UCSD-AML1 (cell line): ENCODE measurements around the gene OPN4.
"Not testable (repeated sequence)": the region's sequence is repeated elsewhere in the genome, so short reads cannot be mapped to it uniquely, and the experiment has no call there.

ENCODE experiments used
- DNase-seq: peaks from one replicate; lab custom pipeline; 2025; ENCODE audit not compliant: unreplicated experiment; lab: John Stamatoyannopoulos, UW

The OPN4 gene, protein sequence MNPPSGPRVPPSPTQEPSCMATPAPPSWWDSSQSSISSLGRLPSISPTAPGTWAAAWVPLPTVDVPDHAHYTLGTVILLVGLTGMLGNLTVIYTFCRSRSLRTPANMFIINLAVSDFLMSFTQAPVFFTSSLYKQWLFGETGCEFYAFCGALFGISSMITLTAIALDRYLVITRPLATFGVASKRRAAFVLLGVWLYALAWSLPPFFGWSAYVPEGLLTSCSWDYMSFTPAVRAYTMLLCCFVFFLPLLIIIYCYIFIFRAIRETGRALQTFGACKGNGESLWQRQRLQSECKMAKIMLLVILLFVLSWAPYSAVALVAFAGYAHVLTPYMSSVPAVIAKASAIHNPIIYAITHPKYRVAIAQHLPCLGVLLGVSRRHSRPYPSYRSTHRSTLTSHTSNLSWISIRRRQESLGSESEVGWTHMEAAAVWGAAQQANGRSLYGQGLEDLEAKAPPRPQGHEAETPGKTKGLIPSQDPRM

DNA sequence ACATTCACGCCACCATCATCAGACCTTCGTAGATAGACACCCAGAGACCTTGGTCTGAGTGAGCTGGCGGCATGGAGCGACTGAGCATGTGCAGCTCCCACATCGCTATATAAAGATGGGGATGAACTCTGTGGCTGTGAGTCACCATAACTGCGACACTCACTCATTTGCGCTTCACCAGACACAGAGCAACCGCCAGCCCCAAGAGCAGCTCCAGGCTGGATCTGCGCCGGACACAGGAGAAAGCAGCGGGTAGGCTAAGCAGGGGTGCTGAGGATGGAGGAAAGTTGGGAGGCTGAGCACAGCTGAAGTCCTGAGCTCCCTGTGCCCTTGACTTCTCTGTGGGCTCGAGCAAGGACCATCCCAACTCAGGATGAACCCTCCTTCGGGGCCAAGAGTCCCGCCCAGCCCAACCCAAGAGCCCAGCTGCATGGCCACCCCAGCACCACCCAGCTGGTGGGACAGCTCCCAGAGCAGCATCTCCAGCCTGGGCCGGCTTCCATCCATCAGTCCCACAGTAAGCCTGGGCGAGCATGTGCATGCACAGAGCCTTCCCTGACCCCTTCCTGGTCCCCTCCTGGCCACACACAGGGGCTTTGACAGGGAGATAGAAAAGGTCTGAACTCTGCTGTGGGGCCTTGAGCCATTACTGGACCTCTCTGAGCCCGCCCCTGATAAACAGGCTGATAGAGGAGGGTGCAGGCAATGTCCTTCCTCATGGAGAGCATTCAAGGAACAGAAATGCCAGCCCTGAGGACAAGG is at the start of gene OPN4:
Gene OPN4 (plus strand): TSS at position 137 of the 762 bp plus-strand sequence. CDS start 237 bp downstream, at position 374.
- no peak for DNase-seq

DNA sequence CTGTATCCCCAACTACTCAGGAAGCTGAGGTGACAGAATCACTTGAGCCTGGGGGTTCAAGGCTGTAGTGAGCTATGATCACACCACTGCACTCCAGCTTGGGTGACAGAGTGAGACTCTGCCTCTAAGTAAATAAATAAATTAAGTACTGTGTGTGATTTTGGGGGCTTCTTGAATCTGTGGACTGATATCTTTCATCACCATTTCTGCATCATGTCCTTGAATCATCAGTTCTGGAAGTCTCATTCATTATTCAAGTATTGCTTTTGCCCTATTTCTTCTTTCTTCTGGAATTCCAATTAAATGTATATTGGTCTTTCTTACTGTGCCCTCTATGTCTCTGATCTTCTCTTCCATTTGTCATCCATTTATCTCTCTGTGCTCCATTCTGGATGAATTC is 46.7 kb upstream of the OPN4 start:
- no peak for DNase-seq

DNA sequence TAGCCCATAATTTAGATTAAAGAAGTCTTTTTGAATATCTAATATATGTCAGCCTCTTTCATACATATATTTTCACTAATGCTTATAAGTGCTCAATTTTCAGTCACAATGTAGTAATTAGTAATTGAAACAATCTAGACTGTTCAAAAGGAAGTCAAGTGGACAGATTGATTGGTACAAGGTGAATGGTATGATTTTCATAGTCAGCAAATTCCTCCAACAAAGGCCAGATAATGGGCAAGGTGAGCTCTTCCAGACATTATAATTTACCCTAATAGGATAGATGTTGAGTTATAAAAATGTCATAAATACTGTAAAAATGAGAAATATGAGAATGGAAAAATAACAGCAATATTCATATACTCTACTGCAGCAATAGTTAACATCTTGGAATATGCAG is 44.4 kb upstream of the OPN4 start:
- no peak for DNase-seq

DNA sequence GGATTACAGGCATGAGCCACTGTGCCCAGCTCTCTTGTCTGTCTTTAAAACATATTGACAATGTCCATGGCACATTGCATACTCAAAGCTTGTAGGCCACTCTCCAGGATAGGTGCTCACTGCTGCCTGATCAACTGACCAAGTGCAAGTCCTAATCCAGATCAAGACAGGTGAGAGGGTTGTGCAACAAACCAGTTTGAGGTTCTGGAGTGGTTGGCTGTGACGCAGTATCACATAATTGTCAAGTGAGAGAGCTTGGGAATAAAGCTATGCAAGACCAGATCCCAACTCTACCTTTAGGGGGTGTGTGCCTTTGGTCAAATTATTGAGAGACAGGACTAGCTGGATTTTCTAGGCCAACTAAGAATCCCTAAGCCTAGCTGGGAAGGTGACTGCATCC is 43.0 kb upstream of the OPN4 start:
- DNase-seq, result no peak

DNA sequence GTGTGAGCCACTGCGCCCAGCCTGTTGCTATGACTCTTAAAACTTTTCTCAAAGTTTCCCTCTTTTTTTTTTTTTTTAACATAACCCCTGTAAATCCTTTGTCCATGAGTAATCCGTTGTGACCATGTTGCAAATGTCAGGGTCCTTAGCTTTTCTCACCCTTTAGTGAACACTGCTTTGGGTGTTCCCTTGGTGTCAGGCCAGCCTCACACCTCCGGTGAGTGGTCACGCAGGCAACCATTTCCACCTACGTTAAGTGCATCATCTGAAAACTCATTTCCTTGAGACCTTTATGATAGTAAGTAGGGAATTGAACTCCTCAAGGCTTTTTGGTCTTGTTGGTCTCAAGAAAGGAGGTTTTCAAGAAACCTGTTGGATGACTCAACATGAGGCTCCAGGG is 41.3 kb upstream of the OPN4 start:
- no peak for DNase-seq

DNA sequence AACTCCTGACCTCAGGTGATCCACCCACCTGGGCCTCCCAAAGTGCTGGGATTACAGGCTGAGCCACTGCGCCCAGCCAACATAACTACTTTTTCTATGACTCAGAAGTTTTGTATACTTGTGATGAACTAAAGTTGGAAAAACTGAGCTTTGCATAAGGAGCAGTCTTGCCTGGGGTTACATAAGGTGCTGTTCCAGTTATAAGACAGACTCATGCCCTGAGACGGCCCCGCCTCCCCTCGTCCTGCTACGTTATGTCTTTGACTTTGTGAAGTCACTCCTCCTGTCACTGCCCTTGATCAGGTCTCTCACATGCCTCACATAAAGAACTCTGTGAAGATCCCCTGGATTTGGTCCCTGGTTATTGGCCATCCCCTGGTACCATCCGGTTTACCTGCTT is 40.4 kb upstream of the OPN4 start:
- no peak for DNase-seq

DNA sequence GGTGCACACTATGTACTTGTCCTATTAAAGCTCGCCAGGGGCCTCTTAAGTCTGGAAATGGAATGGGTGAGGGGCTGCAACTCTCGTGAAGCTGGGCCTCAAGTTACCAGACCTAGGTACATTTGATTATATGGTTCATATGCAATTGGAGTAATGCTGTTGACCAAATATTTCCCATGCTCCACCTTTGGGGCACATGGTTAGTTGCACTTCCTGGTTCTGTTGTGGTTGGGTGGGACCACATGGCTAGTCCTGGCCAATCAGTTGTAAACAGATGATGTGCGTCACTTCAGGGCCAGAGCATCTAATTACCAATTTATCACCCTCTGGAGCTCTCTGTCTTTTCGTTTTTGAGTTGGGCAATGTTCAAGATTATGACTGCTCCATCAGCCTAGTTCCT is 39.5 kb upstream of the OPN4 start:
- no peak for DNase-seq

DNA sequence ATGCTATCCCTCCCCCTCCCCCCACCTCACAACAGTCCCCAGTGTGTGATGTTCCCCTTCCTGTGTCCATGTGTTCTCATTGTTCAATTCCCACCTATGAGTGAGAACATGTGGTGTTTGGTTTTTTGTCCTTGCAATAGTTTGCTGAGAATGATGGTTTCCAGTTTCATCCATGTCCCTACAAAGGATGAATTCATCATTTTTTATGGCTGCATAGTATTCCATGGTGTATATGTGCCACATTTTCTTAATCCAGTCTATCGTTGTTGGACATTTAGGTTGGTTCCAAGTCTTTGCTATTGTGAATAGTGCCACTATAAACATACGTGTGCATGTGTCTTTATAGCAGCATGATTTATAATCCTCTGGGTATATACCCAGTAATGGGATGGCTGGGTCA is 37.1 kb upstream of the OPN4 start:
- not testable (repeated sequence) for DNase-seq

DNA sequence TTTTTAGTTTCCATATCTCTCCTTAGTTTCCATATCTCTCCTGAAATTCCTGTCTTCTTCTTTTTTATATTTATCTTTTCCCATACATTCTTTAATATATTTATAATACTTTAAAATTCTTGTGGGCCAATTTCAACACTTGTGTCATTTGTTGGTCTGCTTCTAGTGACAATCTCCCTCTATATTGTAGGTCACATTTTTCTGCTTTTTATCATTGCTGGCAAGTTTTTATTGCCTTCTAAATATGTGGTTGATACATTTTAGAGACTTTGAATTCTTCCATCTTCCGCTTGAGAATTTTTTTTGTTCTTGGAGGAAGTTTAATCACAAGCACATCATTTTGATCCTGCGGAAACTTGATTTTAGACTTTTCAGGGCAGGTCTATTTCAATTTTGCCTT is 26.0 kb upstream of the OPN4 start:
- DNase-seq, result no peak

DNA sequence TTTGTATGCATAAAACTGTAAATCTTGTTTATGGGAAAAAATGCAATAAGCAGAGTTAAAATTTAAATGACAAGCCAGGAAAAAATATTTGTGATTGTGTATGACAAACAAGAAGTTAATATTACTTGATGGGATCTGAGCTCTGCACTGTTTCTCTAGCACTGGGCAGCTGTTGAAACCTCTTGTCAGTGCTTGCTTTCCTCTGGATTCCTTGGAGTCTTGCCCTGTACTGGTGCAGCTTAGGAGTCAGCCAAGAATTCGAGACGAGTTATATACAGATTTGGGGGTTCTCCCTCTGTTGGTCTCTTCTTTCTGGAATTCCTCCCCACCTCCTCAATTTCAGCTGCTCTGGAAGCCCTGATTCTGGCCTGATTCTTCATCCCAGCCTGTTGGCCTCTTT is 24.3 kb upstream of the OPN4 start:
- no peak for DNase-seq

DNA sequence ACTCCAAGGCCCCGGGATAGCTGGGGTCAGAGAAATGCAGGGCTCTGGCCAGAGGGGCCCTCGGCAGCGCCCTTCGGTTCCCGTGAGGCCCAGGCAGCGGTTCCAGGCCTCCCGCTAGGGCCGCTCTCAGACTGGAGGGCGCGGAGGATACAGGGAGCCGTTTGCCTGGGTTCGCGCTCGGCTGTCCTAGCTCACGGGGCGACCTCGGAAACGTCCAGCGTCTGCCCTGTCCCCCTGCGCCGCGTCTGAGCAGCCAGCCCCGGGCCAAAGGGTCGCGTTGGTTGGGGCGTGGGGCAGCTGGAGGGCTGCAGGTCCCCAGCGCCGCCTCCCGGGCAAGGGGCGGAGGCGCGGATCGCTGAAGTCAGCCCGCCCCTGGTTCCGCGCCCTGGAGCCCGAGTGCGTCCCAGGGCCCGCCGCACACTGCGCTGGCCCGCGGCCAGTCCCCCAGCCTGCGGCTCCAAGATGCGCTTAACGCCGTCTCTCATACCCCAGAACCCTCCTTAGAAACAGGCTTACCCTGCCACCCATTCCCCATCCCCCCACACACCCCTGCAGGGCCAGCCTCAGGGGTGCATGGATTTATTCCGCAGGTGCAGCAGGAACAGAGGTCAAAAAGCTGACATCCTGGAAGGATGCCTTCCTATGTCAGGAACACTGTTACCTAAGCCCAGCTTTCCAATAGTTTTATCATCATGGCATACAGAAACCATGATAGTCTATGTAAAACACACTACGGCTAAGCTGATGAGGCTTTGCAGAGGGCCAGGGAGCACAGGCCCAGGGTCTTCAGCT is 22.1 kb upstream of the OPN4 start:
- no peak for DNase-seq

DNA sequence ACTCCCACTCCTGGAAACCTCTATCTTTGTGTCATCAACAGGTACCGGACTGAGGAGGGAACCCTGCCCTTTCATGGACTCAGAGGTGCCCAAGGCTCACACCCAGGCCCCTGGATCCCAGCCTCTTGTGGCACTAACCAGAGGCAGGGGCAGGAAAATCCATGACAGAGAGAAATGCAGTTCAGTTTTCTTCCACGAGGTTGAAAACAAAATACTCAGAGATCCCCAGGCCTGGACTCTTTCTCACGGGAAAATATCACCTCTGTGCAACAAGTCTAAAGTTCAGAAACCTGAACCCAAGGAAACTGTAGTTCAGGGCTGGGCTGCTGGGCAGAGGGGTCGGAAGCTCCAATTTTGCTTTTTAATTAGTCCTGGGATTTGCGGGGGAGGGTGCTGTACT is 21.4 kb upstream of the OPN4 start:
- DNase-seq, result no peak

DNA sequence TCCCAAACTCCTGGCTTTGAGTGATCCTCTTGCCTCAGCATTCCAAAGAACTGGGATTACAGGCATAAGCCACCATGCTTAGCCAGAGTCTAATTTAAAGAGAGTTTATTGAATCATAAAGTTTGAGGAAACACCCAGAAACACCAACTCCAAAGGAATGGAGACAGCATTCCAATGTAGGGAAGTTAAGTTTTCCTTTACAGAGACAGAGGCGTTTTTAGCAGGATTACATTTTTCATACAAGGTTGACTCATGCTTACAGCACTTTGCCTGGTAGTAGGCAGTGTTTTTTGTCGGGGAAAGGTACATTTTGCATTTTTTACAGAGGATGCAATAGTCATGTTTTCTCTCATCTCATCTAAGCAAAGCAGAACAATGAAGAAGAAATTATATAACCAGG is 18.9 kb upstream of the OPN4 start:
- no peak for DNase-seq

DNA sequence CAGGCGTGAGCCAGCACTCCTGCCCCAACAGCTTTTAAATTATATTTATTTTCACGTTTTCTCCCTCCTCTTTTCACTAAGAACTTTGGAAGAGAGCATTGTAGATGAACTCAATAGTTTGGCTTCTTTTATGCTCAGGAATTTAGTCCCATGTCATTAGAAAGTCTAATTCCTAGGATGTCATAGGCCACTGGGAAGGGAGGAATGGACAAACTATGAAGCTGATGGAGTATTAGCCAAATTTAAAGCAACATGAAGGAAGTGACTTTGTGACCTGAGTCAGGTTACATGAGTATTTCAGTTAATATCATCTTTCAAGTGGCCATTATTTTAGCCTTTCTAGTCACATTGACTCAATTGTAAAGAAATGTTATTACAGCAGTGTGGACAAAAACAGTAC is 18.0 kb upstream of the OPN4 start:
- no peak for DNase-seq

DNA sequence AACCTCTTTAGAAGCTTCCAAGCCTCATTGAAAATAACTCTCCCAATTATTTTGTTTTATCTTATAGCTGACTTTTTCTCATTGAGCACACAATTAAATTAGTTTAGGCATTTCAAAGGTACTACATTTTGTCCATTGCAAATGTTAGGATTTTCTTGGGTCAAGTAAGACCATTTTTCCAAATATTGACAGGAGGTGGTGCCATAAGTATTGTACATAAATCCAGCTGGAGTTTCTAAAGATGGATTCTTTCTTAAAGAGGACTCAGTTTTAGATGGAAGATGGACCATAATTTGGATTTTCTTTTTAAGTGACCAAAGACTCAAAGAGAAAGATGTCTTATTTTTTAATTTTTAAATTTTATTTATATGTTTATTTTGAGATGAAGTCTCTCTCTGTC is 12.3 kb upstream of the OPN4 start:
- DNase-seq, result no peak

DNA sequence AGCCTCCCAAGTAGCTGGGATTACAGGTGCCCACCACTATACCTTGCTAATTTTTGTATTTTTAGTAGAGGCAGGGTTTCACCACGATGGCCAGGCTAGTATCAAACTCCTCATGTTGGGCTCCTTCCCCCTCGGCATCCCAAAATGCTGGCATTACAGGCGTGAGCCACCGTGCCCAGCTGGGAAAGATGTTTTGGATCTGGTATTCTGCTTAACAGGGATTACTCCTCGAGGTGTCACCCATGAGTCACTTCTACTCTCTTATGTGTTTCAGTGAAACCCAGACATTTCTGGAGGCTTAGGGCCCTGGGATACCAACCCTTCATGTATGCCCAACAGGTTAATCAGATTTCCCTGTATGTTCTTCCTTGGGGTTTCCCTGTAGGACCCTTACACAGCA is 11.8 kb upstream of the OPN4 start:
- DNase-seq, result no peak

DNA sequence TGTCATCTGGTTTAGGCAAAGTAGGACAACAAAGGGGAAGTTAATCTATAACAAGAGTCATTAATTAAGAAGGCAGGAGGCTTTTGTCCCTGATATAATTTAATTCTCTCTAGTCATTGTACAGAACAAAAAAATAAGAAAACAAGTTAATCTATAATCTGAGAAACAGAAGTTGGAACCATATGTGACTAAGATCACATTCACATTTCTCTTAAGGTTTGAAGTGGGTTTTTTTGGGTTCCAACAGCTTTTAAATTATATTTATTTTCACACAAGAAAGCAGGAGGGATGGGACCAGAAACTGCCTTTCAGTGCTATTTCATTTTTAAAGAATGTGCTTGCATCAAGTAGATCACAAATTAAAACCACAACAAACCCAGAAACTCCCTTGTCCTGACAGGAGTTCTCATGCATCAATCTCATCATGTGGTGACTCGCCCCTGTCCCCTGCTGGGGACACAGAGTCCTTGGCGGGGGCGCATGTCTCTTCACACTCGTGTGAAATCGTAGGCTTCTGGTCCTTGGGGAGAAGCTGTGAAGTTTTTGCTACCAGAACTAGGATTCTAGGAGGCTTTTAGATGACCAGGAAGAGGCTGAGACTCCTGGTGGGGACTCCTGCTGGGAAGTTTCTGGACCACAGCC is 10.1 kb upstream of the OPN4 start:
- no peak for DNase-seq

DNA sequence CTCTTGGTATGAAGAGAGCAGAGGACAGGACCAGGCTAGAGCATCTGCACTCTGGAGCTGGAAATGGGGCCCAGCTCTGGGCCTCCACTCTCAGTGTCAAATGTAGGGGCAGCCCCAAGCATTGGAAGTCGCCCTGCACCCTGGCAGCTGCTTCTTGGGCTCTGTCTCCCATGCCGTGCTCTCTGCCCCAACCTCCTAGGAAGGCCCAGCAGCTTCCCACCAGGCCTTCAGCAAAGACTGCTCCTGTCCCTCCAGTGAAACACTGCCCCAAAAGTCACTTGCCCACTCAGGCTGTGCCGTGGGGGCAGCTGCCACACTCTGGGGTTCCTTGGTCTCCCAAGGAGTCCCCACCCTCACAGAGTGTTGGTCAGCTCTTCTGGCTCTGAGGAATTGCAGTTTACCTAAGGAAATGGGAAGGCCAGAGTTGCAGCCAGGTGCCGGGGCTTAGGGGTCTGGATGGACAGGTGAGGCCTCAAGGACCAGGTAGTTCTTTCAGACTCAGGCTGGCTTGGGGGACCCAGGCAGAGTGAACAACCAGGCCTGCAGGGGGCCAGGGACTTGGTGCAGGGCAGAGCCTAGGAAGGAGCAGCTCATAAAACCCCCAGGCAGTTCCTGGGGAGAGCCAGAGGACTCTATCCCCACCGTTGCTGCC is 9.4 kb upstream of the OPN4 start:
- DNase-seq, result no peak

DNA sequence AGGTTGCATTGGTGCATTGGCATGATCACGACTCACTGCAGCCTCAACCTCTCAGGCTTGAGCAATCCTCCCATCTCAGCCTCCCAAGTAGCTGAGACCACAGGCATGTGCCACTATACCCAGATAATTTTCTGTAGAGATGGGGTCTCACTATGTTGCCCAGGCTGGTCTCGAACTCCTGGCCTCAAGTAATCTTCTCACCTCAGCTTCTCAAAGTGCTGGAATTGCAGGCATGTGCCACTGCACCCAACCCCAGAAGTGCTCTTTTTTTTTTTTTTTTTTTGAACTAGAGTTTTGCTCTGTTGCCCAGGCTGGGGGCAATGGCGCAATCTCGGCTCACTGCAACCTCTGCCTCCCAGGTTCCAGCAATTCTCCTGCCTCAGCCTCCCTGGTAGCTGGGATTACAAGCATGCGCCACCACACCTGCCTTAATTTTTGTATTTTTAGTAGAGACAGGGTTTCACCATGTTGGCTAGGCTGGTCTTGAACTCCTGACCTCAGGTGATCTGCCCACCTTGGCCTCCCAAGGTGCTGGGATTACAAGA is 8.7 kb upstream of the OPN4 start:
- DNase-seq, result not testable (repeated sequence)

DNA sequence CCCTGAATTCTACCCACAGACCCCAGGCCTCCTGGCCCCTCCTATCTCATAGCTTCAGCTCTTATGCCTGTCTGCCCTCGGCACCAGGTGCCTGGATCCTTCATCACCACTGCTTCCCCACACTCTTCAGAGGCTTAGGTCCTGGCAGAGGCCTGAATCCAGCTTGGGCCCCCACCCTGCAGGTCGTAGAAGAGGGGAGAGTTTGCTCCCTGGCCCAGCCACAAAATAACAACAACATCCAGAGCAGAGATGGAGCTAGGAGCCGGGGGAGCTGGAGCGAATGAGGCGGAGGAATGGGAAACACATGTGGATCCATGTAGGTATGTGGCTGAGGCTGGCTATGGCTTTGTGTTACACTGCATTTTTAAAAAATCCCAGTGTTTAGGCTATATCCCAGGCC is 7.8 kb upstream of the OPN4 start:
- no peak for DNase-seq
